T-helper 1 cell treated with Interleukin-12 subunit alpha and Interleukin-12 subunit beta and Interleukin-4 antibody, amounts not matched to agents 30 ng/mL and 1 ng/mL, for 36 hours (primary cell): ENCODE measurements around the gene HLA-E. TPM values are rescaled to one million over a fixed set of nuclear protein-coding genes. Genes with fewer than 3 reads are reported as not detected.
"Not testable (repeated sequence)": the region's sequence is repeated elsewhere in the genome, so short reads cannot be mapped to it uniquely, and the experiment has no call there.

Source experiments
- intact Hi-C: fragments of 100-400 bp; cut with micrococcal nuclease; formaldehyde crosslinking; loops from one replicate; pipeline ENCODE4 v1.15.1; 2024
- total RNA-seq: library from RNA; stranded (reverse); gene quantifications from 2 replicates; pipeline ENCODE4 v1.2.3, GENCODE V29; 2022

Gene HLA-E
- total RNA-seq, 1 donor from 2014 or later = 499 TPM

DNA sequence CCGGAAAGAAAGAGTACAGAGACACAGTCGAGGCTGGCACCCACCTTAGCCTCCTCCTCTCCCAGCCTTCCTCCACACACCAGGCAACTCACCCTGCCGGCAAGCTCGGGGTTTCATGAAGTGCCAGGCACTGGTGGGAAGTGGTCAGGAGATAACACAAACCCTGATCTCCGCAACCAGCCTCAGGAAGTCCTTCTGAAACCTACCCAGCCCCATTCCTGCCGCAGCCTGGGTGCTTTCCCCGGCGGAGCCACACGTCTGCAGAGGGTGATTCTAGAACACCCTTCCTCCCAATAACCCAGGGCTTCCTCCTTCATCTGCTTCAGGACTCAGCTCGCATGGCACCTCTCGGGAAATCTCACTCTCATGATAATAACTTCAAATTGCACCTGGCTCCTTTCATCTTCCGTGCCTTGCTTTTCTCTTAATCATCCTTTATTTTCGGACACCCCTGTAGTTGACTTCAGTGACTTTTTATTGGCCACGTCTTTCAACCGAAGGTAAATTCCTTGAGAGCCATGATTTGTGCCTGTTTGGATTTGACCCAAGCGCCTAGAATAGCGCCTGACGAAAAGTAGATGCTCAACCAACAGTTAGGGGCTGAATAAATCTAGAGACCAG lies 8.7 kb upstream of the HLA-E start:
- intact Hi-C loops = loop anchor here (2.0 to 10.0 kb wide), 3 partner anchors 30 to 424 kb away; partner anchors contain the start of gene GTF2H4

DNA sequence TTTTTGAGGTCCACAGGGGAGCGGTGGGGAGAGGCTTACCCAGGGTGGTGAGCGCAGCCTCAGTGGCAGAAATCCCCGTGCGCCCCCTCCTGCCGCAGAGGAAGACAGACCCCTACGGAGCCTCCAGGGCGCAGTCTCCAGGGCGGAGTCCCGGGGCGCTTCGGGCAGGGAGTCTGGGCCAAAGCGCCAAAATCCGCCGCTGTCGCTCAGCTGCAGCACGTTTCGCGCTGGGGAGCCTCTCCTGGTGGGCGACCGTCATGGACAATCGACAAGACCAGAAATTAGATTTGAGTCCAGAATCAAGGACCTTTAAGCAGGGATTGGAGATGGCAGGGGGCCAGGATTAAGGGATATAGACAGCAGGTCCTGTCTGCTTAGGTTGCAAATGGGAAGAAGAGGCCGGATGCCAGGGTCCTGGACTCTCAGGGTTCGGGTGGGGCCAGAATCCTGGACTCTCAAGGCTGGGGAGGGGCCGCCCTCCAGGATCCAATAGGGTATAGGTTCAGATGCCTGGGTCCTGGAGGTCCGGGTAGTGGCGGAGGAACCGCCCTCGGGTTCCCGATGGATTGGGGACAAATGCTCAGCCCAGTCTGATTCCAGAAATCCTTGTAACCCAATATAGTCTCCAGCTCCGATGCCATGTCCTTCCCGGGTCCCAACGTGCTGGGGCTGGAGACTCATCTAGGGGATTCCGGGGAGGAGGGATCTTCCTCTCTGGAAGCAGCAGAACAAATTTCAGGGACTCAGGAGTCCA lies 7.9 kb upstream of the HLA-E start:
- intact Hi-C loops = loop anchor here (2.0 to 10.0 kb wide), 3 partner anchors 31 to 423 kb away; partner anchors contain the start of gene GTF2H4

DNA sequence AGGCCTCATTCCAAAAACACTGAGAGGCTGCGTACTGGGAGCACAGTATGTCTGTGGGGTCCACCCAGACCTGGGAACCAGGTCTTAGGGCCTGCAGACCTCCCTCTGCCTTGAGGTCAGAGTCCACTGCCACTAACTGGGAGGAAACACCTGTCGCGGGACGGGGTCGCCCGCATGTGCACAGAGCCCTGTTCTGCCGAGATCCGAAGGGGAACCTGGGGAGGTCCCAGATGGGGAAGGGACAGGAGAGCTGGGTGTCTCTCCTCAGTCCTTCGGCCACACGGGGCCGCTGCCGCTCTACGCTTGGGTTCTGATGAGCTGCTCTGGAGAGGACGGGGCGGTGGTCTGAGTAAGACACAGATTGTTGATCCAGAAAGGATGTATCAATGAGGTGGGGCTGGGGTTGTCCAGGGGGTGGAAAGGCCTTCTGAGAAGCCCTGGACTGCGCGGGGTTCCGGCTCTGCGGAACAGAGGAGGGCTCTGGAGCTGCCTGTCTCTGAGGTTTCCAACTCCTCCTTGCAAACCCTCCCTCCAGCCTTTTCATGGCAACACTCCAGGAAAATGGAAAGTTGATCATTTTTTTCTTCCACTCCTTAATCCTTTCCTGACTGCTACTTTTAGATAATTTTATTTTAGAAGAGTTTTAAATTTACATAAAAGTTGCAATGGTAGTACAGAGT lies 7.2 kb upstream of the HLA-E start:
- intact Hi-C loops = loop anchor here (1.0 to 10.0 kb wide), 4 partner anchors 31 to 423 kb away; partner anchors contain the start of gene GTF2H4

DNA sequence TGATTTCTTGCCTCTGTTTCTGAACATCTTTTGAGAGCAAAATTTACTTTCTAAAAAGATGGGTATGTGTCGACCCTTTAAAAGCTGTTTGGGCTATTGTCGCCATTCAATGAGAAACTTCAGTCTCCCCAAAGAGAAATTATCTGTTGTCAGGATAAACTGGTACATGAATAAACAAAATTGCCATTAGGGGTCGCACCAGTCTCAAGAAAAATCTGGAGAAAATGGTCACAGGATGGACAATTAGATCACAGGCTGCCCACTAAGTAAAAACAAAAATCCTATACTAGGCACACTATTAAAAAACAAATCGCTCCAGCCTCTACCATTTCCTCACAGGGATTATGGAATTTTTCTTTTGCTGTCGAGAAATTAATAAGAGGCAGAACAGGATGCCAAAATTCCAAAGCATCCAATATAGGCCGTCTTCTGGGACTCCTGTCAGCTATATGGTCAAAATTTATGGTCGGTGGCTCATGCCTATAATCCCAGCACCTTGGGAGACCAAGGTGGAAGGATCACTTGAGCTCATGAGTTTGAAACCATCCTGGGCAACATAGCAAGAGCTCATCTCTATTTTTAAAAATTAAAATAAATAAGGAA lies 5.5 kb upstream of the HLA-E start:
- intact Hi-C loops = loop anchor here (1.0 to 10.0 kb wide), 7 partner anchors 49 to 604 kb away; partner anchors contain the start of genes ABCF1, DHX16 and GTF2H4

GRCh38 chr6:30485236-30485635 lies 4.1 kb upstream of the HLA-E start:
- intact Hi-C loops = loop anchor here (10.0 kb wide), 2 partner anchors 390 to 420 kb away; partner anchors contain the start of gene GTF2H4

- intact Hi-C loops = loop anchor here (10.0 kb wide), 2 partner anchors 387 to 417 kb away; partner anchors contain the start of gene GTF2H4
Measured at GRCh38 chr6:30487926-30488325, 1.4 kb upstream of the HLA-E start.

DNA sequence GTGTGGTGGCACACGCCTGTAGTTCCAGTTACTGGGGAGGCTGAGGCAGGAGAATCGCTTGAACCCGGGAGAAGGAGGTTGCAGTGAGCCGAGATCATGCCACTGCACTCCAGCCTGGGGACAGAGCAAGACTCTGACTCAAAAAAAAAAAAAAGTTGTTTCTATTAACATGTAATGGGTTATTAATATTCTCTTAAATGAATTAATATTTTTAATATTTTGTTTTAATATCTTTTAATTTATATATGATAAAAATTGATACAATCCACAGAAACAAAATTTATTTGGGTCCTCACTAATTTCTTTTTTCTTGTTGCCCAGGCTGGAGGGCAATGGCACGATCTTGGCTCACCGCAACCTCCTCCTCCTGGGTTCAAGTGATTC lies 620 bp upstream of the HLA-E start:
- intact Hi-C loops = loop anchor here (1.0 to 10.0 kb wide), 11 partner anchors 21 to 716 kb away; partner anchors contain the start of genes ABCF1, C6orf136, GNL1 and GTF2H4

GRCh38 chr6:30490026-30490876 lies 942 bp downstream of the HLA-E start:
- intact Hi-C loops = loop anchor here (1.0 kb wide), 1 partner anchor 39 kb away; no protein-coding TSS in a partner anchor

DNA sequence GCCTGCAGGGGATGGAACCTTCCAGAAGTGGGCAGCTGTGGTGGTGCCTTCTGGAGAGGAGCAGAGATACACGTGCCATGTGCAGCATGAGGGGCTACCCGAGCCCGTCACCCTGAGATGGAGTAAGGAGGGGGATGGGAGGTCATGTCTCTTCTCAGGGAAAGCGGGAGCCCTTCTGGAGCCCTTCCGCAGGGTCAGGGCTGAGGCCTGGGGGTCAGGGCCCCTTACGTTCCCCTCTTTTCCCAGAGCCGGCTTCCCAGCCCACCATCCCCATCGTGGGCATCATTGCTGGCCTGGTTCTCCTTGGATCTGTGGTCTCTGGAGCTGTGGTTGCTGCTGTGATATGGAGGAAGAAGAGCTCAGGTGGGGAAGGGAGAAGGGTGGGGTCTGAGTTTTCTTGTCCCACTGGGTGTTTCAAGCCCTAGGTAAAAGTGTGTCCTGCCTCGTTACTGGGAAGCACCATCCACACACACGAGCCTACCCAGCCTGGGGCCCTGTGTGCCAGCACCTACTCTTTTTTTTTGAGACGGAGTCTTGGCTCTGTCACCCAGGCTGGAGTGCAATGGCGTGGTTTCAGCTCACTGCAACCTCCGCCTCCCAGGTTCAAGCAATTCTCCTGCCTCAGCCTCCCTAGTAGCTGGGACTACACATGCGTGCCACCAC lies 2.1 kb downstream of the HLA-E start:
- intact Hi-C loops = not testable (repeated sequence)

DNA sequence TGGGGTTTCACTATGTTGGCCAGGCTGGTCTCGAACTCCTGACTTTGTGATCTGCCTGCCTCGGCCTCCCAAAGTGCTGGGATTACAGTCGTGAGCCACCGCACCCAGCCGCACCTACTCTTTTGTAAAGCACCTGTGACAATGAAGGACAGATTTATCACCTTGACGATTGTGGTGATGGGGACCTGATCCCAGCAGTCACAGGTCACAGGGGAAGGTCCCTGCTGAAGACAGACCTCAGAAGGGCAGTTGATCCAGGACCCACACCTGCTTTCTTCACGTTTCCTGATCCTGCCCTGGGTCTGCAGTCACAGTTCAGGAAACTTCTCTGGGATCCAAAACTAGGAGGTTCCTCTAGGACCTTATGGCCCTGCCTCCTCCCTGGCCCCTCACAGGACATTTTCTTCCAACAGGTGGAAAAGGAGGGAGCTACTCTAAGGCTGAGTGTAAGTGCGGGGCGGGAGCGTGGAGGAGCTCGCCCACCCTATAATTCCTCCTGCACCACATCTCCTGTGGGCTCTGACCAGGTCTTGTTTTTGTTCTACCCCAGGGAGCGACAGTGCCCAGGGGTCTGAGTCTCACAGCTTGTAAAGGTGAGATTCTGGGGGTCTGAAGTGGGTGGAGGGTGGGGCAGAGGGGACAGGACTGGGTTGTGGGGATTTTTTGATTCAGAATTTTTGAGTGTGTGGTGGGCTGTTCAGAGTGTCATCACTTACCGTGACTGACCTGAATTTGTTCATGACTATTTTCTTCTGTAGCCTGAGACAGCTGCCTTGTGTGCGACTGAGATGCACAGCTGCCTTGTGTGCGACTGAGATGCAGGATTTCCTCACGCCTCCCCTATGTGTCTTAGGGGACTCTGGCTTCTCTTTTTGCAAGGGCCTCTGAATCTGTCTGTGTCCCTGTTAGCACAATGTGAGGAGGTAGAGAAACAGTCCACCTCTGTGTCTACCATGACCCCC lies 3.0 kb downstream of the HLA-E start:
- intact Hi-C loops = no loop called here

- intact Hi-C loops = no loop called here
Measured at GRCh38 chr6:30493643-30494250, 4.4 kb downstream of the HLA-E start.

GRCh38 chr6:30494291-30494861 lies 5.1 kb downstream of the HLA-E start:
- intact Hi-C loops = no loop called here

- intact Hi-C loops = not testable (repeated sequence)
Measured at GRCh38 chr6:30495060-30495459, 5.8 kb downstream of the HLA-E start.

DNA sequence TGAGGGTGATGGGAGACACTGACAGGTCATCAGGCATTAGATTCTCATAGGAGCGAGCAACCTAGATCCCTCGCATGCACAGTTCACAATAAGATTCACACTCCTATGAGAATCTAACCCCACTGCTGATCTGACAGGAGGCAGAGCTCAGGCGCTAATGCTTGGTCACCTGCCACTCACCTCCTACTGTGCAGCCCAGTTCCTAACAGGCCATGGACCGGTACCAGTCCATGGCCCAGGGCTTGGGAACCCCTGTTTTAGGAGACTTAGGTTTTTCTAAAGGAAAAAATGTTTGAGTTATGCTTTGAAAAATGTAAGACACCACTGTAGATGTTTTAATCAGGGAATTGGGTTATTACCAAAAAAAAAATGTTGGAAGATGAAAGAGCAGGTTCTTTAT lies 6.7 kb downstream of the HLA-E start:
- intact Hi-C loops = loop anchor here (1.0 kb wide), 1 partner anchor 36 kb away; no protein-coding TSS in a partner anchor

DNA sequence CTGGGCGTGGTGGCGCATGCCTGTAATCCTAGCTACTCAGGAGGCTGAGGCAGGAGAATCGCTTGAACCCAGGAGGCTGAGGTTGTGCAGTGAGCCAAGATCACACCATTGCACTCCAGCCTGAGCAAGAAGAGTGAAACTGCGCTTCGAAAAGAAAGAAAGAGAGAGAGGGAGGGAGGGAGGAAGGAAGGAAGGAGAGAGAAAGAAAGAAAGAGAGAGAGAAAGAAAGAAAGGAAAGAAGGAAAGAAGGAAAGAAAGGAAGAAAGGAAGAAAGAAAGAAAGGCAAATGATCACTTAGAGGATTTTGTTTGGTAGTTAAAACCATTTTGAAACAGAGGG lies 7.9 kb downstream of the HLA-E start:
- intact Hi-C loops = not testable (repeated sequence)

GRCh38 chr6:30497714-30498113 lies 8.4 kb downstream of the HLA-E start:
- intact Hi-C loops = no loop called here

- intact Hi-C loops = not testable (repeated sequence)
Measured at GRCh38 chr6:30498705-30499104, 9.4 kb downstream of the HLA-E start.
